Measurements from ENCODE around the gene LILRA6.

LILRA6 gene

DNA sequence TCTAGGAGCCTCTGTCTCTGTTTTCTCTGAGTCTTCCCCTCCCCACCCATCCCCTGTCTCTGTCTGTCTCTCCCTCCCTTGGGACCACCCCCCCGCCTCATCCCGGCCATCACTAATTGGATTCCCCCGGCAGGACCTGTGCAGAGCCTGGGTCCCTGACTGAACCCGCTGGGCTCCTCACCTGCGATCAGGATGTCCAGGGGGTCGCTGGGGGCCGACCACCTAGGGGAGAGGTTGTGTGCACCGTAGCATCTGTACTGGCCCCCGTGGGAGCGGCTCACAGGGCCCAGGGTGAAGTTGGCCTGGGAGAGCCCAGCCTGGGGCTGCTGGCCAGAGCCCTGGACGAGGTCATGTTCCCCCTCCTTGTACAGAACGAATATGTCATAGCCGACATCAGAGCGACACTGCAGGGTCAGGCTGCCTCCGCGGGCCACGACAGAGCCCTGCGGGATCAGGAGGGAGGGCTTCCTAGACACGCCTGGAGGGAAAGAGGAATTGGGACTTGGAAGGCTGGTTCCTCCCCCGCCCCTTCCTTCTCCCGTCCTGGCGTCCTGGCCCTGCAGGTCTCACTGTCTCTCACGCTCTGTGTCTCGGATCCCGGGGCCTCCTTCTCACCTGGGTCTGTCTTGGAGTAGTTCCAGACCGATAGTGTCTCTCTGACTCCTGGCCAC is 12.7 kb upstream of the LILRA6 start:
- no peak for TF ChIP-seq CTCF (IDR thresholded peaks at IDR 0.05)

GRCh38 chr19:54254195-54254906 is 11.8 kb upstream of the LILRA6 start:
- no peak for TF ChIP-seq CTCF (IDR thresholded peaks at IDR 0.05)

- TF ChIP-seq CTCF (IDR thresholded peaks at IDR 0.05), result no peak
Measured at GRCh38 chr19:54253331-54254194, 11.0 kb upstream of the LILRA6 start.

- TF ChIP-seq CTCF (IDR thresholded peaks at IDR 0.05), result no peak
Measured at GRCh38 chr19:54252845-54253244, 10.3 kb upstream of the LILRA6 start.

DNA sequence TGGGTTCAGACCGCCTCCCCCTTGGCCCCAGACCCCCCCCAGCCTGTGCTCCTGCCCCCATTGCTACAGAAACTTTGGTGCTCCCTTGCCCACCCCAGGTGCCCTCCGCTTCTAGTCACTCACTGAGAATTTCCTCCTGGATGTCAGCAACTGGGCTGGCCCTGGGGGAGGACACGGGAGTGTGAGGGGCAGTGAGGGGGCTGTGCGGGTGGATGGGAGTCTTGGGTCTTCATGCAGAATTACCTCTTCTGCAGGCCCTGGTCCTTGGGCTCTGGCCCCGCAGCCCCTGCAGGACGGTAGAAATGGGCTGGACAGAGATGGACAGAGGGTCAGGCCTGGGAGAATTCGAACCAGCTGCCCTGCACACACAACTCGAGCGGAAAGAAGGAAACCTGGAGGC is 9.7 kb upstream of the LILRA6 start:
- no peak for TF ChIP-seq CTCF (IDR thresholded peaks at IDR 0.05)

DNA sequence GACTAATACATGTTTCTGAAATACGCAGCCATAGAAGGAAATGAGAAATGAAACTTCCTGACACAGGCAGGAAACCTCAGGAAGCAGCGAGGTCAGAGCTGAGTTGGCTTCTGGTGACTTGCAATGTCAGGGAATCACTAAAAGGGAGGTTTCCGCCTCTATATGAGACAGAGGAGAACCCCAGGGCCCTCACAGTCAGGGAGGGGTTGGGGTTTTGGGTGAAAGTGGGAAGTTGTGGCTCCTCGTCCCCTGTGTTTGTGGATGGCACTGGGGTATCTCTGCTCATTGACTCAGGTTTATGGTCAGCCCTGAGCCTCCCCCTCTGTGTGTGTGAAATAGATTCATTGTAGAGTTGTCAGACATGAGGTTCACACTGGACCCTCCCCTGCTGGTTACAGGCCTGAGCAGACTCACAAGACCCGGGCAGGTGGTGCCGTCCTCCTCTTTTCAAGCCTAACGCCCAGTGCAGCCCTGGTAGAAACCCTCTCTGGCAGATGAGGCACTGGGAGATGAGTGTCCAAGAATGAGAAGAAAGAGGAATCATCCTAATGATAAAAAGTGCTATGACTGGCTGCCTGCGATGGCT is 5.5 kb upstream of the LILRA6 start:
- TF ChIP-seq CTCF (IDR thresholded peaks at IDR 0.05), result no peak
